GM19452 (cell line): ENCODE data around the gene AK5.

Source experiments
- ATAC-seq: cut with Tn5 transposase; IDR thresholded peaks from one replicate; pipeline ENCODE4 v1.9.1; 2021; ENCODE audit not compliant: unreplicated experiment

The AK5 gene, protein sequence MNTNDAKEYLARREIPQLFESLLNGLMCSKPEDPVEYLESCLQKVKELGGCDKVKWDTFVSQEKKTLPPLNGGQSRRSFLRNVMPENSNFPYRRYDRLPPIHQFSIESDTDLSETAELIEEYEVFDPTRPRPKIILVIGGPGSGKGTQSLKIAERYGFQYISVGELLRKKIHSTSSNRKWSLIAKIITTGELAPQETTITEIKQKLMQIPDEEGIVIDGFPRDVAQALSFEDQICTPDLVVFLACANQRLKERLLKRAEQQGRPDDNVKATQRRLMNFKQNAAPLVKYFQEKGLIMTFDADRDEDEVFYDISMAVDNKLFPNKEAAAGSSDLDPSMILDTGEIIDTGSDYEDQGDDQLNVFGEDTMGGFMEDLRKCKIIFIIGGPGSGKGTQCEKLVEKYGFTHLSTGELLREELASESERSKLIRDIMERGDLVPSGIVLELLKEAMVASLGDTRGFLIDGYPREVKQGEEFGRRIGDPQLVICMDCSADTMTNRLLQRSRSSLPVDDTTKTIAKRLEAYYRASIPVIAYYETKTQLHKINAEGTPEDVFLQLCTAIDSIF

GRCh38 chr1:77281491-77282186 is at the start of gene AK5:
Gene AK5 (plus strand): TSS chr1:77282019. CDS start chr1:77282314, 295 bp downstream.
- ATAC-seq = no peak

DNA sequence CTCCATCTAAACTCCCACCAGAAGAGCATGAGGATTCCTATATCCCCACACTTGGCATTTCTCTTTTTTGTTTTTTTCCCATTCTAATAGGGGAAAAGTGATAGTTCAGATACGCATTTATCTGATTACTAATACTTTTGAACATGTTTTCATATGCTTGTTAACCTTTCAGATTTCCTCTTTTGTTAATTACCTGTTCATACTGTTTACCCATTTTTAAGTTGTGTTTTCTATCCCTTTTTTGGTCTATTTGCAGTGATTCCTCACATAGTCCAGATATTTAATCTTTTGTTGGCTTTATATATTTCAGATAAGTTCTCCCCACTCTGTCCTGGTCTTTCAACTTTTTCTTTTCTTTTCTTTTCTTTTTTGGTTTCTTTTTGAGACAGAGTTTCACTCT is 49.0 kb upstream of the AK5 start:
- ATAC-seq = no peak

DNA sequence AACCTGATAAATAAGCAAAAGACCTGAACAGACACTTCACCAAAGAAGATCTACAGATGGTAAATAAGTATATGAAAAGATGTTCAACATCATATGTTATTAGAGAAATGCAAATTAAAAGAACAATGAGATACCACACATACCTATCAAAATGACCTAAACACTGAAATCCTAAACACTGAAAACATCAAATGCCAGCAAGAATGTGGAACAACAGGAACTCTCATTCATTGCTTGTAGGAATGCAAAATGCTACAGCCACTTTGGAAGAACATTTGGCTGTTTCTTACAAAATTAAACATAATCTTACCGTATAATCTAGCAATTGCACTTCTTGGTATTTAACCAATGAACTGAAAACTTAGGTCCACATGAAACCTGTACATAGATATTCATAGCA is 47.7 kb upstream of the AK5 start:
- no peak for ATAC-seq

GRCh38 chr1:77234943-77235342 is 46.9 kb upstream of the AK5 start:
- no peak for ATAC-seq

DNA sequence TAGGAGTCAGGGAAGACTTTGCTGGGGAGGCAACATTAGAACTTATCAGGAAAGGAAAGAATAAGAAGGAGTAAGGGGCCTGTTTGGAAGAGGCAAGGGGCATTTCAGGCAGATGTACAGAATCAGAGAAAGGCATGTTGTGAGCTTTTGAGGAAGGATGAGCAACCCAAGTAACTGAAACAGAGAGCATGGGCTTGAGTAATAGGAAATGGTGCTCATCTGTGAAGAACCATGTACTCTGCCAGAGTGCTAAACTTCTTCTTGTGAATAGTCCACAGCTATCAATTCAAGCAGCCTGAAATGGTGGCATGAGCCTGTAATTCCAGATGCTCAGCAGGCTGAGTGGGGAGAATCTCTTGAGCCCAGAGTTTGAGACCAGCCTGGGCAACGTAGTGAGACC is 43.4 kb upstream of the AK5 start:
- no peak for ATAC-seq

DNA sequence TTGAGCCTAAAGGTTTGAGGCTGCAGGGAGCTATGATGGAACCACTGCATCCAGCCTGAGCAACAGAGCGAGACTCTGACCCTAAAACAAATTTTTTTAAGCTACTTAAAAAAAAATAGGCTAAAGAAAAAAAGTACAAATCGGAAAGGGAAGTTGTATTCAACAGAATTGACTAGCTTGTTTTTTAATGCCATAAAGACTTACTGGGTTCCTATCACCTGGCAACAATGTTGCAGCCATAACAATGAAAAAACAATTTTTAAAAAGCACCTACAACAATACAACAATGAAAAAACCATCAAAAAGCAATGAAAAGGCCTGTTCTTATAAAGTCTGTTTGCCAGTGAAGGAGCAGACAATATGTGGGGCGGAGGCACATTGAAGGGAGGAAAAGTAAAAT is 42.5 kb upstream of the AK5 start:
- ATAC-seq = no peak

DNA sequence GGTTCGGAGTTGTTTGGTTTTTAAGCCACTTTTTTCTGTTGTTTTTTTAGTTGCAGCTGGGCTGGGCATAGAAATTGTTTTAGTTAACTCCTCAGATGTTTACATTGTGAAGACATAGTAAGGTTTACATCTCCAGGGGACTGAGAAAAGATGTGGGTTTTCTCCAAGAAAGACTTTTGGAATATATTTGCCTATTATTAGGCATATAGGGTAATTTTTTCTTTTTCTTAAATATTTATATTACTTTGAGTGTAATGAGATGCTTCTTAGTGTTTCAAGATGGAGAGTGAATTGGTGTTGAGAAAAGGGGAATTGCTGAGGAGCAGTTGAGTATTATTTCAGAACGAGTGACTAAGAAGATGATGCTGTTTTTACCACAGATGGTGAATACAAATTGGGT is 36.0 kb upstream of the AK5 start:
- no peak for ATAC-seq

GRCh38 chr1:77250126-77250525 is 31.7 kb upstream of the AK5 start:
- ATAC-seq = no peak

- no peak for ATAC-seq
These were observed 28.6 kb upstream of the AK5 start for GRCh38 chr1:77253211-77253610.

DNA sequence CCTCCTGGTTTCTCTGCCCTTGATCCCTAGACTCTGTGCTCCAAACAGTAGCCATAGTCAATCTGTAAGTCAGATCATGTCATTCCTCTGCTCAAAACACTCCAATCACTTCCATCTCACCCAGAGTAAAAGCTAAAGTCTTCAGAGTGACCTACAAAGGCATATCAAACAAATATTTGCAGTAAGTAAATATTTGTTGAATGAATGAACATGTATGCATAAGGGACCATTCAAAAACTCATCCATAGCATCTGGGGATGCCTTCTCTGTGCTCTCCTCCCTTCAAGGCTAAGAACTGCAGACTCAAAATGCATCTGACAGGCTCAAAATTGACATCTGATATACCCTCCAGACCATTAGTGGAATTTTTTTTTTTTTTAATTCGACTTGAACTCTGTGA is 18.1 kb upstream of the AK5 start:
- ATAC-seq = no peak

- ATAC-seq = no peak
These were observed 16.6 kb upstream of the AK5 start for GRCh38 chr1:77265180-77265579.

GRCh38 chr1:77267035-77267434 is 14.8 kb upstream of the AK5 start:
- no peak for ATAC-seq

GRCh38 chr1:77271852-77272580 is 9.8 kb upstream of the AK5 start:
- no peak for ATAC-seq

GRCh38 chr1:77273891-77274290 is 7.9 kb upstream of the AK5 start:
- ATAC-seq = no peak

- no peak for ATAC-seq
These were observed 6.6 kb upstream of the AK5 start for GRCh38 chr1:77275194-77275593.

DNA sequence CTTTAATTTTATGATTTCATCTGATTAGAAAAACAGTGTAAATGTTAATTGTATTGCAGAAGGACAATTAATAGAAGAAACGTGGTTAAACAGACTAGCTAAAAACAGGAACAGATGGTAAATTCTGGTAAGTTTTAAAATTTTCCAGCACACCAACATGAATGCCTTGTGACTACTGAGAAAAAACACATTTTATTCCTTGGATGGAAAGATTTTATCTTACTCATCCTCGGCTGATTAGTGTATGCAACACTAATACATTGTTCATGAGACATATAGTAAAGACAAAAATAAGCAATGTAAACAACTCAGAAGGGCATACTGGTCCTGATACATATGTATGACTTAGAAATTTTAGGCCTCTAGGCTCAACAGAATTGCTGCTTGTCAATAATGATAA is 4.9 kb upstream of the AK5 start:
- no peak for ATAC-seq

DNA sequence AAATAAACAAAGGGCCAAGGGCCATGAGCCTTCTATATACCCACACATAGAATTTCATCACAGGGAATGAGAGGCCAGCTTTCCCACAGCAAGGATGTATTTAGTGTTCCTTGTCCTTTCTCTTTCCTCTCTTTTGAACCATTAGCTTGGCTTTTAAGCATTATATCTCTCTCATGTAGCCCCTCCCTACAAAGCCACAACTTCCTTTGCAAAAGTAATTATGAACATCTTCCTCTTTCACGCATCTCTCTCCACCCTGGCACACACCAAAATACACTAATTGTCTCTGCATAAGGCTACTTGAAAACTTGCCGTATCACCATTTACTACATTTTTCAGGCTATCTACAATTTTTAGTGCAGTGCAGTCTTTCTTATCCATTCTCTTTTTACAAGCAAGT is 1.9 kb upstream of the AK5 start:
- ATAC-seq = no peak

DNA sequence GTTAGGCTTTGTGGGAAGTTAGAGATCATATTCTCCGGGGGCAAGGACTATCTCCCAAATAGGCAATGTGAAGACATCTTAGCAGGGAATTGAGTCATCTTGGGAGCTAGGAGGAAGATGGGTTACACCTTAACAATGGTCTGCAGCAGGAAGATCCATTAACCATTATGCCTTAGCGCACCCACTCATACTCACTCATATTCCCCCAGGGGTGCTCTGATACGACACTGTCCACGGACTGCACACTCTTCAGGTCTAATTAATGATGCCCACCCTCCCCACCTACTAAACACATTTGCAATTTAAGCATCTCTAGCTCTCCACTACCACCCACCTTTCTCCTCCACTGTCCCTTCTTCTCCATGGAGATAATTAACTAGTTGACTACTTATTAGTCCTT is 857 bp upstream of the AK5 start:
- no peak for ATAC-seq

GRCh38 chr1:77282187-77282865 is 507 bp downstream of the AK5 start:
- no peak for ATAC-seq

DNA sequence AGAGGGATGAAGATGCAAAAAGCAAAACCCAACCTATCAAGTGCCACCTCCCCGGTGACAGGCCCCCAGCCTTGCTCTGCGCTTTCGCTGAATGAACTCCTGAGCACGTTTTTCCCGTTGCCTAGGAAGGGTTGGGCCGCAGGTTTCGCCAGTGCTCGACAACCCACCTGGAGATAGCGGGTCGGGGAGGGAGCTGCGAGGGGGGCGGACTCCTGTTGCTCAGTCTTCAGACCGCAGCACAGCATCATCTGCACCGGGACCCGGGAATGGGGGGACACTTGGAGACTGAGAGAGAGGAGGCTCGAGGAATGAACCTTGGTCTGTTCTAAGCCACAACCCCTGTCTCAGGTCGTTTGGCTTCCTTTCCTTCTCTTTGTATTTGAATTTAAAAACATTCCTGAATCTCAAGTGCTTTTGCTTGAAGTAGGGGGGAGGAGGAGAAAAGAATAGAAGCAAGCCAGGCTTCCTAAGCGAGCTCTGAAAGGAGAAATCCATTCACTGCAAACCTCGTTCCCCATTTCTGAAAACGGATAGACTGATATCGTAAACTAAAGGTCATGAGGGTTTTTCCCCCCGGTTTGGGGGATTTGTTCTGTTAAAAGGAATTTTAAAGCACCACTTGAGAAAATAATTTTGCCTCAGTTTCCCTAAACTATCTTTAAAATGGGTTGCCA is 1.2 kb downstream of the AK5 start:
- no peak for ATAC-seq
